Adrenal gland (tissue), 19 donors: Measurements from ENCODE around the gene SCGB1D2. TPM values are rescaled to one million over a fixed set of nuclear protein-coding genes. Genes with fewer than 3 reads are reported as not detected.
A peak's percentile ranks its signal among the peaks of the same experiment; 100 is the strongest.
"Not testable (repeated sequence)": the region's sequence is repeated elsewhere in the genome, so short reads cannot be mapped to it uniquely, and the experiment has no call there.

Experiments used
- DNase-seq, 7 donors: peaks; one replicate each; pipeline ENCODE4 v3.0.0-alpha.2; 2019 to 2020
- H3K27ac ChIP-seq, 5 donors: fragments of 200-600 bp; sonication (generic) in 4 of 5; 1 replicate in 3 of 5; 2 replicates in 2 of 5; pipeline versions ENCODE4 v1.5.1 to v1.8.0; 2016 to 2020; ENCODE audit warnings: mild to moderate bottlenecking in 1 of 5
- H3K27me3 ChIP-seq: fragments of 200-600 bp; 2 replicates; pipeline ENCODE4 v1.8.0; 2021
- H3K36me3 ChIP-seq, 2 donors: fragments of 200-600 bp; replicated peaks in 1 of 2; 1 replicate in 1 of 2; 2 replicates in 1 of 2; pipeline versions ENCODE4 v1.5.1 to v1.8.0; 2018 to 2022
- H3K4me1 ChIP-seq, 2 donors: fragments of 200-600 bp; replicated peaks in 1 of 2; 1 replicate in 1 of 2; 2 replicates in 1 of 2; pipeline versions ENCODE4 v1.5.1 to v1.8.0; 2018 to 2021
- H3K4me3 ChIP-seq, 4 donors: fragments of 200-600 bp; sonication (generic) in 3 of 4; one replicate each; pipeline ENCODE4 v1.5.1; 2016 to 2018
- H3K9me3 ChIP-seq, 3 donors: fragments of 200-600 bp; sonication (generic) in 1 of 3; replicated peaks in 1 of 3; 1 replicate in 2 of 3; 2 replicates in 1 of 3; pipeline versions ENCODE4 v1.5.1 to v1.8.0; 2016 to 2021
- CTCF ChIP-seq, 6 experiments: fragments of 450-650 bp in 4 of 6; fragments of 200-600 bp in 2 of 6; sonication (generic) in 1 of 6; IDR thresholded peaks; 1 replicate in 5 of 6; 2 replicates in 1 of 6; pipeline versions ENCODE4 v1.5.1 to v1.8.0; 2016 to 2021; ENCODE audit warnings: antibody characterized with exemption in 6 of 6, mild to moderate bottlenecking in 2 of 6, moderate library complexity in 1 of 6
- POLR2A ChIP-seq, 2 donors: fragments of 450-650 bp; IDR thresholded peaks; one replicate each; pipeline ENCODE4 v1.6.1; 2017; ENCODE audit warnings: antibody characterized with exemption in 2 of 2, mild to moderate bottlenecking in 2 of 2, moderate library complexity in 1 of 2
- WGBS, 4 donors: extraction: QIAGEN DNeasy Blood & Tissue Kit in 2 of 4; methylation state at CpG; one replicate each; pipeline versions ENCODE4 v1.1.5 to v1.1.7; 2013 to 2017; 5-methylcytosine and 5-hydroxymethylcytosine counted together
- intact Hi-C, 2 donors: fragments of 100-400 bp; cut with DNase I; formaldehyde crosslinking; loops; one replicate each; pipeline versions ENCODE4 v1.14.1 to v1.15.0; 2022 to 2023
- long read RNA-seq, 10 donors: library from polyadenylated mRNA in 3 of 10; unstranded in 2 of 10; stranded (forward) in 1 of 10; transcript quantifications; one replicate each; pipeline ENCODE4 v2.0.0 and lab custom pipeline, GENCODE V29; 2021 to 2026
- polyA plus RNA-seq, 3 donors: library from polyadenylated mRNA; stranded (reverse); fragments of 200-250 nt in 2 of 3; fragments of 350-450 nt in 1 of 3; fragmentation: Illumina TruSeq in 1 of 3; extraction: RNeasy Lipid Tissue Mini Kit (QIAGEN cat#74804) in 1 of 3; gene quantifications; one replicate each; pipeline ENCODE4 v1.2.3, GENCODE V29; 2013 to 2014
- total RNA-seq, 9 donors: library from RNA; depleted of rRNA in 4 of 9; stranded (reverse); fragments of >200 nt in 4 of 9; fragments of 120-200 nt in 1 of 9; fragmentation: NEBNext Ultra II Directional in 1 of 9; extraction: Animal tissue kit (Norgen Biotek cat#: 25700) in 1 of 9; gene quantifications; one replicate each; pipeline versions ENCODE4 v1.1.0 to v1.2.4, GENCODE V29; 2013 to 2023
- donor health status: healthy with polysubstance abuse.
- donor health status: Bipolar disorder and iron deficiency.
- donor health status: DM: yes; HTN: yes; CAD: no.
- donor health status: DM: no; HTN: no; CAD: no.
- donor health status: DM: no; HTN: no; CAD: no.
- donor health status: DM: yes; HTN: yes; CAD: no.

The SCGB1D2 gene
- total RNA-seq = 1 to 10 TPM in 3 of 9 donors, under 1 TPM in 1, not detected in 5; 0.54 to 4.9 (median 2.6) TPM
- polyA plus RNA-seq = 10 to 100 TPM in 1 of 3 donors, 1 to 10 TPM in 2; 2.0 to 13.3 (median 5.8) TPM
- long read RNA-seq, donor 1 = 0 reads
- long read RNA-seq, donor 2 = 0 reads
- long read RNA-seq, donor 3 = 0 reads
- long read RNA-seq, donor 4, partial matches to known transcripts = 0 of 2 reads
- long read RNA-seq, donor 4, other reads (novel, unspliced or antisense) = 0 of 2 reads
- long read RNA-seq, donor 5, partial matches to known transcripts = 0 of 1 reads
- long read RNA-seq, donor 5, other reads (novel, unspliced or antisense) = 0 of 1 reads
- long read RNA-seq, donor 6, partial matches to known transcripts = 0 of 3 reads
- long read RNA-seq, donor 6, other reads (novel, unspliced or antisense) = 0 of 3 reads
- long read RNA-seq, donor 7 = 0 reads
- long read RNA-seq, donor 8 = 0 reads
- long read RNA-seq, donor 9 = 0 reads
- long read RNA-seq, donor 10 = 0 reads

GRCh38 chr11:62242021-62242420, at the start of gene SCGB1D2:
TSS of gene SCGB1D2 (plus strand) at chr11:62242239. CDS start at chr11:62242308, 69 bp downstream.
- Histone ChIP-seq H3K4me3 (no peak within 1 kb of the TSS), H3K4me1 (no peaks in the 10 kb centered on the region), H3K27ac (no peak within 1 kb of the TSS), H3K27me3 (peaks cover 5% of the 10 kb centered on the region), H3K9me3 (no peaks in the 10 kb centered on the region), H3K36me3 (no peaks in the 10 kb centered on the region)
- 11 to 23% (median 16%) methylated on average over 3 of the region's 3 CpGs; no CpG with 5 or more reads in 1 of the 4 donors for WGBS, 4 donors
- DNase-seq = peak; percentile 36 to 83 (median 65)
- TF ChIP-seq CTCF (IDR thresholded peaks at IDR 0.05) = no peak
- TF ChIP-seq POLR2A (IDR thresholded peaks at IDR 0.05) = no peak
- intact Hi-C loops = no loop called here

GRCh38 chr11:62193952-62194351, 48.1 kb upstream of the SCGB1D2 start:
- no peaks in the 10 kb centered on the region for H3K4me1 ChIP-seq
- H3K27me3 ChIP-seq = peaks cover 4% of the 10 kb centered on the region
- no peak overlapping the region for H3K4me3 ChIP-seq
- intact Hi-C loops = no loop called here
- H3K27ac ChIP-seq = no peak overlapping the region
- TF ChIP-seq POLR2A (IDR thresholded peaks at IDR 0.05) = no peak
- TF ChIP-seq CTCF (IDR thresholded peaks at IDR 0.05) = no peak
- H3K36me3 ChIP-seq = no peaks in the 10 kb centered on the region
- DNase-seq = no peak
- no peaks in the 10 kb centered on the region for H3K9me3 ChIP-seq
- WGBS, 4 donors = 50 to 80% (median 61%) methylated on average over 3 to 4 of the region's 4 CpGs

- H3K27me3 ChIP-seq, intact Hi-C loops, DNase-seq, H3K4me3 ChIP-seq, H3K9me3 ChIP-seq, H3K4me1 ChIP-seq, H3K36me3 ChIP-seq, H3K27ac ChIP-seq: not testable (repeated sequence)
- 17 to 30% (median 18%) methylated on average over 2 to 5 of the region's 9 CpGs for WGBS, 4 donors
Observed at GRCh38 chr11:62195010-62195409, 47.0 kb upstream of the SCGB1D2 start.

- H3K9me3 ChIP-seq = no peaks in the 10 kb centered on the region
- no peaks in the 10 kb centered on the region for H3K4me1 ChIP-seq
- 57 to 66% (median 65%) methylated on average over 7 of the region's 7 CpGs for WGBS, 4 donors
- intact Hi-C loops = no loop called here
- TF ChIP-seq POLR2A (IDR thresholded peaks at IDR 0.05) = no peak
- no peak for TF ChIP-seq CTCF (IDR thresholded peaks at IDR 0.05)
- H3K27ac ChIP-seq = no peak overlapping the region
- no peak for DNase-seq
- peaks cover 4% of the 10 kb centered on the region for H3K27me3 ChIP-seq
- H3K36me3 ChIP-seq = no peaks in the 10 kb centered on the region
- no peak overlapping the region for H3K4me3 ChIP-seq
Observed at GRCh38 chr11:62195945-62196344, 46.1 kb upstream of the SCGB1D2 start.

GRCh38 chr11:62197400-62197799, 44.6 kb upstream of the SCGB1D2 start:
- H3K27ac ChIP-seq, DNase-seq, intact Hi-C loops, H3K9me3 ChIP-seq, H3K27me3 ChIP-seq, H3K4me3 ChIP-seq, H3K36me3 ChIP-seq, H3K4me1 ChIP-seq: not testable (repeated sequence)
- 61 to 100% (median 94%) methylated on average over 2 of the region's 2 CpGs for WGBS, 4 donors
